ACC112 (cell line): ENCODE results near the gene MAPT.

ENCODE experiments used
- H2AFZ ChIP-seq: fragments of 200-600 bp; sonication (generic); one replicate; pipeline ENCODE4 v1.6.0; 2017; ENCODE audit warnings: antibody characterized with exemption, low read length; ENCODE audit not compliant: unreplicated experiment
- H3K27ac ChIP-seq: fragments of 200-600 bp; sonication (generic); 2 replicates; pipeline ENCODE4 v1.5.1; 2014; ENCODE audit warnings: low read depth, mild to moderate bottlenecking, antibody characterized with exemption, low read length, moderate library complexity
- H3K27me3 ChIP-seq: fragments of 200-600 bp; sonication (generic); 2 replicates; pipeline ENCODE4 v1.6.1; 2014; ENCODE audit warnings: mild to moderate bottlenecking, antibody characterized with exemption, low read length, moderate library complexity, mixed read lengths; ENCODE audit not compliant: insufficient read depth
- H3K36me3 ChIP-seq: fragments of 200-600 bp; sonication (generic); 2 replicates; pipeline ENCODE4 v1.6.1; 2016; ENCODE audit warnings: mild to moderate bottlenecking, antibody characterized with exemption, low read length, moderate library complexity, mixed read lengths; ENCODE audit not compliant: insufficient read depth
- H3K4me1 ChIP-seq: fragments of 200-600 bp; sonication (generic); one replicate; pipeline ENCODE4 v1.6.1; 2016; ENCODE audit warnings: low read length, mixed read lengths; ENCODE audit not compliant: insufficient read depth, unreplicated experiment, control insufficient read depth
- H3K4me3 ChIP-seq: fragments of 200-600 bp; sonication (generic); 2 replicates; pipeline ENCODE4 v1.5.1; 2014; ENCODE audit warnings: mild to moderate bottlenecking, low read depth, low read length
- H3K79me2 ChIP-seq: fragments of 200-600 bp; sonication (generic); one replicate; pipeline ENCODE4 v1.6.0; 2016; ENCODE audit warnings: low read length; ENCODE audit not compliant: control insufficient read depth, unreplicated experiment, insufficient read depth

MAPT gene

GRCh38 chr17:45973946-45974859, 79.8 kb downstream of the MAPT start:
- H3K4me3 ChIP-seq: no peak overlapping the region
- no peaks in the 10 kb centered on the region for H3K4me1 ChIP-seq
- H3K79me2 ChIP-seq: no peaks in the 10 kb centered on the region
- H3K27ac ChIP-seq: no peak overlapping the region
- H3K36me3 ChIP-seq: no peaks in the 10 kb centered on the region
- no peak overlapping the region for H2AFZ ChIP-seq
- H3K27me3 ChIP-seq: peaks cover 58% of the 10 kb centered on the region

GRCh38 chr17:45974916-45975630, 80.7 kb downstream of the MAPT start:
- Histone ChIP-seq H3K36me3 (no peaks in the 10 kb centered on the region), H3K27ac (no peak overlapping the region), H3K4me3 (no peak overlapping the region)

GRCh38 chr17:45975640-45976295, 81.4 kb downstream of the MAPT start:
- H2AFZ ChIP-seq: no peak overlapping the region
- no peaks in the 10 kb centered on the region for H3K4me1 ChIP-seq

More at GRCh38 chr17:45974916-45975630, 80.7 kb downstream of the MAPT start:
- H3K79me2 ChIP-seq: no peaks in the 10 kb centered on the region
- H3K27me3 ChIP-seq: peaks cover 50% of the 10 kb centered on the region
- H2AFZ ChIP-seq: no peak overlapping the region
- no peaks in the 10 kb centered on the region for H3K4me1 ChIP-seq

GRCh38 chr17:45976391-45976754, 82.0 kb downstream of the MAPT start:
- Histone ChIP-seq H3K79me2 (no peaks in the 10 kb centered on the region), H2AFZ (no peak overlapping the region)

More at GRCh38 chr17:45975640-45976295, 81.4 kb downstream of the MAPT start:
- H3K4me3 ChIP-seq: no peak overlapping the region
- no peaks in the 10 kb centered on the region for H3K79me2 ChIP-seq
- no peaks in the 10 kb centered on the region for H3K36me3 ChIP-seq
- H3K27ac ChIP-seq: no peak overlapping the region
- peaks cover 43% of the 10 kb centered on the region for H3K27me3 ChIP-seq

GRCh38 chr17:45976755-45977505, 82.6 kb downstream of the MAPT start:
- Histone ChIP-seq H3K4me1 (no peaks in the 10 kb centered on the region), H3K27ac (no peak overlapping the region), H3K79me2 (no peaks in the 10 kb centered on the region), H3K27me3 (peaks cover 31% of the 10 kb centered on the region), H2AFZ (no peak overlapping the region), H3K36me3 (no peaks in the 10 kb centered on the region), H3K4me3 (no peak overlapping the region)

More at GRCh38 chr17:45976391-45976754, 82.0 kb downstream of the MAPT start:
- H3K27me3 ChIP-seq: peaks cover 37% of the 10 kb centered on the region
- no peak overlapping the region for H3K4me3 ChIP-seq
- H3K27ac ChIP-seq: no peak overlapping the region
- H3K36me3 ChIP-seq: no peaks in the 10 kb centered on the region
- H3K4me1 ChIP-seq: no peaks in the 10 kb centered on the region

GRCh38 chr17:45977506-45977824, 83.1 kb downstream of the MAPT start:
- Histone ChIP-seq H3K36me3 (no peaks in the 10 kb centered on the region), H3K27me3 (peaks cover 27% of the 10 kb centered on the region), H3K4me1 (no peaks in the 10 kb centered on the region), H3K27ac (no peak overlapping the region), H2AFZ (no peak overlapping the region), H3K79me2 (no peaks in the 10 kb centered on the region), H3K4me3 (no peak overlapping the region)

GRCh38 chr17:45977976-45978626, 83.7 kb downstream of the MAPT start:
- no peak overlapping the region for H3K4me3 ChIP-seq
- no peaks in the 10 kb centered on the region for H3K36me3 ChIP-seq
- H3K27ac ChIP-seq: no peak overlapping the region
- no peak overlapping the region for H2AFZ ChIP-seq
- H3K4me1 ChIP-seq: no peaks in the 10 kb centered on the region
- H3K27me3 ChIP-seq: peaks cover 27% of the 10 kb centered on the region
- no peaks in the 10 kb centered on the region for H3K79me2 ChIP-seq

GRCh38 chr17:45979137-45979536, 84.8 kb downstream of the MAPT start:
- H3K27ac ChIP-seq: no peak overlapping the region
- H3K79me2 ChIP-seq: no peaks in the 10 kb centered on the region
- H3K4me1 ChIP-seq: no peaks in the 10 kb centered on the region
- no peak overlapping the region for H3K4me3 ChIP-seq
- no peaks in the 10 kb centered on the region for H3K36me3 ChIP-seq
- no peak overlapping the region for H2AFZ ChIP-seq
- peaks cover 28% of the 10 kb centered on the region for H3K27me3 ChIP-seq

GRCh38 chr17:45980855-45981254, 86.5 kb downstream of the MAPT start:
- no peak overlapping the region for H3K4me3 ChIP-seq
- H3K4me1 ChIP-seq: no peaks in the 10 kb centered on the region
- H2AFZ ChIP-seq: no peak overlapping the region
- H3K79me2 ChIP-seq: no peaks in the 10 kb centered on the region
- no peaks in the 10 kb centered on the region for H3K36me3 ChIP-seq
- H3K27me3 ChIP-seq: peaks cover 16% of the 10 kb centered on the region
- no peak overlapping the region for H3K27ac ChIP-seq

- H3K4me3 ChIP-seq: no peak overlapping the region
- no peak overlapping the region for H2AFZ ChIP-seq
- peaks cover 16% of the 10 kb centered on the region for H3K27me3 ChIP-seq
- H3K4me1 ChIP-seq: no peaks in the 10 kb centered on the region
- H3K79me2 ChIP-seq: no peaks in the 10 kb centered on the region
- H3K36me3 ChIP-seq: no peaks in the 10 kb centered on the region
- H3K27ac ChIP-seq: no peak overlapping the region
Measured at GRCh38 chr17:45981306-45981705, 87.0 kb downstream of the MAPT start.
